ENCODE results near the gene KIRREL2. TPM values are rescaled to one million over a fixed set of nuclear protein-coding genes. Genes with fewer than 3 reads are reported as not detected.

The KIRREL2 gene
- total and polyA plus RNA-seq, 12 donors, result 0.12 to 0.35 TPM; not detected in 10

GRCh38 chr19:35902870-35903475 is 46.3 kb downstream of the KIRREL2 start:
- 64 to 69% methylated on average over 10 of the region's 10 CpGs for WGBS, 2 donors
- Histone ChIP-seq H3K4me1 (peaks cover 0 to 62% (median 10%) of the 10 kb centered on the region in 9 donors), H3K9me3 (no peaks in the 10 kb centered on the region), H3K36me3 (peaks cover 0 to 22% (median 0%) of the 10 kb centered on the region in 9 donors), H3K27me3 (no peaks in the 10 kb centered on the region), H3K27ac (peak overlapping the region in 6 of 10 donors; percentile 53 to 96 (median 80)), H3K4me3 (peak overlapping the region in 6 of 10 donors; percentile 7 to 68 (median 24))
- TF ChIP-seq CTCF (IDR thresholded peaks at IDR 0.05), result no peak
- intact Hi-C loops (cut with DNase I), result no loop called here
- no peak for DNase-seq
- ATAC-seq, result no peak

GRCh38 chr19:35903550-35904179 is 47.0 kb downstream of the KIRREL2 start:
- peaks cover 0 to 56% (median 5%) of the 10 kb centered on the region in 9 donors for H3K4me1 ChIP-seq
- H3K27me3 ChIP-seq, result no peaks in the 10 kb centered on the region
- H3K4me3 ChIP-seq, result peak overlapping the region in 5 of 10 donors; percentile 7 to 68 (median 29)
- H3K36me3 ChIP-seq, result peaks cover 0 to 17% (median 0%) of the 10 kb centered on the region in 9 donors
- intact Hi-C loops (cut with DNase I), result no loop called here
- peak overlapping the region in 6 of 10 donors; percentile 63 to 96 (median 80) for H3K27ac ChIP-seq
- ATAC-seq, result peak in 7 of 8 donors; percentile 6 to 38 (median 21)
- peak; percentile 70 to 72 for DNase-seq
- TF ChIP-seq CTCF (IDR thresholded peaks at IDR 0.05), result peak in 1 of 9 donors; percentile 14
- WGBS, 2 donors, result 1 to 3% methylated on average over 24 of the region's 24 CpGs
- no peaks in the 10 kb centered on the region for H3K9me3 ChIP-seq

GRCh38 chr19:35904311-35905068 is 47.8 kb downstream of the KIRREL2 start:
- ATAC-seq, result no peak
- intact Hi-C loops (cut with DNase I), result loop anchor here in 1 of 10 donors (5.0 kb wide), 1 partner anchor 948 kb away; the partner anchor contains the start of gene ZNF345
- Histone ChIP-seq H3K27me3 (peaks cover 0 to 3% (median 0%) of the 10 kb centered on the region in 7 donors), H3K4me1 (peaks cover 0 to 60% (median 4%) of the 10 kb centered on the region in 9 donors), H3K4me3 (peak overlapping the region in 1 of 10 donors; percentile 68), H3K27ac (peak overlapping the region in 5 of 10 donors; percentile 47 to 96 (median 88)), H3K9me3 (no peaks in the 10 kb centered on the region), H3K36me3 (peaks cover 0 to 17% (median 0%) of the 10 kb centered on the region in 9 donors)
- no peak for TF ChIP-seq CTCF (IDR thresholded peaks at IDR 0.05)
- no peak for DNase-seq
- 84 to 87% methylated on average over 10 of the region's 10 CpGs for WGBS, 2 donors

GRCh38 chr19:35905178-35905727 is 48.5 kb downstream of the KIRREL2 start:
- intact Hi-C loops (cut with DNase I), result loop anchor here in 1 of 10 donors (5.0 kb wide), 1 partner anchor 947 kb away; the partner anchor contains the start of gene ZNF345
- DNase-seq, result no peak
- H3K9me3 ChIP-seq, result no peaks in the 10 kb centered on the region
- no peak for ATAC-seq
- WGBS, 2 donors, result 71 to 77% methylated on average over 6 of the region's 6 CpGs
- peak overlapping the region in 5 of 10 donors; percentile 2 to 96 (median 47) for H3K27ac ChIP-seq
- TF ChIP-seq CTCF (IDR thresholded peaks at IDR 0.05), result no peak
- peaks cover 0 to 67% (median 2%) of the 10 kb centered on the region in 9 donors for H3K4me1 ChIP-seq
- H3K27me3 ChIP-seq, result peaks cover 0 to 6% (median 0%) of the 10 kb centered on the region in 7 donors
- H3K4me3 ChIP-seq, result peak overlapping the region in 1 of 10 donors; percentile 64
- peaks cover 0 to 17% (median 0%) of the 10 kb centered on the region in 9 donors for H3K36me3 ChIP-seq
